Measurements from ENCODE around the gene NUP210. TPM values are rescaled to one million over a fixed set of nuclear protein-coding genes. Genes with fewer than 3 reads are reported as not detected.
A peak's percentile ranks its signal among the peaks of the same experiment; 100 is the strongest.

Gene NUP210
- total RNA-seq, 1 donor = not detected

DNA sequence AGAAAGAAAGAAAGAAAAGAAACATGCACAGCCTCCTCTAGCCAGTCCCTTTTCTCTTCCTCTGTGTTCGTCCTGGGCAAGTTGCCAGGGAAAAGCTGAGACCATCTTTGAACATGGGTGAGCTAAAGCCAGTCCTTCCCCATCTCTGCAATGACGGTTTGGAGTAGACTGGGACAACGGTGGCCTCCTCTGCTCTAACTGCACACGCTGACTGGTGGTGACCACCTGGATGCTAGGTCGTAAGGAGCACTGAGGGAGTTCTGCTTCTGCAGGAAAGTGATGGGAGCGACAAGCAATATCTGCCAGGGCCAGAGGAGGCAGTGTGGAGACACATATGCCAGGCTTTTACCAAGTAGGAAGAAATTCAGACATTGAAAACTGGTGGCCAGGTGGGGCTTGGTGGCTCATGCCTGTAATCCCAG lies 111.7 kb downstream of the NUP210 start:
- peak; percentile 13 for DNase-seq (ENCODE audit: low read depth)
- peak; percentile 43 for TF ChIP-seq CTCF (IDR thresholded peaks at IDR 0.05; ENCODE audit: insufficient read depth, low read depth, low read length)
- H3K4me3 ChIP-seq (ENCODE audit: low read depth, low read length) = no peak overlapping the region

GRCh38 chr3:13307041-13307440 lies 113.1 kb downstream of the NUP210 start:
- TF ChIP-seq CTCF (IDR thresholded peaks at IDR 0.05; ENCODE audit: insufficient read depth, low read depth, low read length) = no peak
- H3K4me3 ChIP-seq (ENCODE audit: low read depth, low read length) = no peak overlapping the region
- DNase-seq (ENCODE audit: low read depth) = no peak

GRCh38 chr3:13305623-13306022 lies 114.5 kb downstream of the NUP210 start:
- TF ChIP-seq CTCF (IDR thresholded peaks at IDR 0.05; ENCODE audit: insufficient read depth, low read depth, low read length) = no peak
- no peak overlapping the region for H3K4me3 ChIP-seq (ENCODE audit: low read depth, low read length)
- no peak for DNase-seq (ENCODE audit: low read depth)

GRCh38 chr3:13303410-13303809 lies 116.7 kb downstream of the NUP210 start:
- no peak overlapping the region for H3K4me3 ChIP-seq (ENCODE audit: low read depth, low read length)
- TF ChIP-seq CTCF (IDR thresholded peaks at IDR 0.05; ENCODE audit: insufficient read depth, low read depth, low read length) = no peak
- no peak for DNase-seq (ENCODE audit: low read depth)

- no peak overlapping the region for H3K4me3 ChIP-seq (ENCODE audit: low read depth, low read length)
- peak; percentile 27 for DNase-seq (ENCODE audit: low read depth)
- TF ChIP-seq CTCF (IDR thresholded peaks at IDR 0.05; ENCODE audit: insufficient read depth, low read depth, low read length) = no peak
These were observed 118.7 kb downstream of the NUP210 start for GRCh38 chr3:13301286-13301987.

GRCh38 chr3:13300546-13301285 lies 119.4 kb downstream of the NUP210 start:
- no peak for DNase-seq (ENCODE audit: low read depth)
- H3K4me3 ChIP-seq (ENCODE audit: low read depth, low read length) = no peak overlapping the region
- TF ChIP-seq CTCF (IDR thresholded peaks at IDR 0.05; ENCODE audit: insufficient read depth, low read depth, low read length) = no peak
